Calu3 (cell line): ENCODE data around the gene OR13J1. TPM values are rescaled to one million over a fixed set of nuclear protein-coding genes. Genes with fewer than 3 reads are reported as not detected.

Source experiments
- BruUV-seq: library from RNA; stranded (reverse); fragments of 400-500 nt; replicated peaks from 2 replicates; lab custom pipeline; 2021; lab: Mats Ljungman, UMichigan
- CTCF ChIA-PET: fragments of 300-600 bp; sonication (Branson Sonifier 250); formaldehyde crosslinking; loops from one replicate; lab custom pipeline; 2022; ENCODE audit warnings: antibody characterized with exemption; lab: Charles Lee
- DNase-seq: peaks from one replicate; pipeline ENCODE4 v3.0.0; 2022
- H3K27ac Mint-ChIP-seq: one replicate; pipeline ENCODE4 v1.8.0; 2022; ENCODE audit warnings: mixed read lengths; ENCODE audit not compliant: unreplicated experiment
- H3K27me3 Mint-ChIP-seq: one replicate; pipeline ENCODE4 v1.8.0; 2022; ENCODE audit warnings: mixed read lengths; ENCODE audit not compliant: unreplicated experiment
- H3K36me3 Mint-ChIP-seq: one replicate; pipeline ENCODE4 v1.8.0; 2022; ENCODE audit warnings: mild to moderate bottlenecking, moderate library complexity, mixed read lengths; ENCODE audit not compliant: insufficient read depth, unreplicated experiment
- H3K4me1 Mint-ChIP-seq: one replicate; pipeline ENCODE4 v1.8.0; 2022; ENCODE audit warnings: mild to moderate bottlenecking, low read depth, mixed read lengths; ENCODE audit not compliant: unreplicated experiment
- H3K4me3 Mint-ChIP-seq: one replicate; pipeline ENCODE4 v1.8.0; 2022; ENCODE audit warnings: mild to moderate bottlenecking, low read depth, moderate library complexity, mixed read lengths; ENCODE audit not compliant: unreplicated experiment
- H3K9me3 Mint-ChIP-seq: one replicate; pipeline ENCODE4 v1.8.0; 2022; ENCODE audit warnings: low read depth, mixed read lengths; ENCODE audit not compliant: unreplicated experiment
- CTCF ChIP-seq: fragments of 200-600 bp; IDR thresholded peaks from one replicate; pipeline ENCODE4 v1.8.0; 2022; ENCODE audit warnings: antibody characterized with exemption; ENCODE audit not compliant: unreplicated experiment
- intact Hi-C: fragments of 100-400 bp; cut with micrococcal nuclease; formaldehyde crosslinking; loops from one replicate; pipeline ENCODE4 v1.10.0; 2022; ENCODE audit not compliant: unreplicated experiment
- total RNA-seq: library from RNA; stranded (reverse); gene quantifications from 2 replicates; pipeline ENCODE4 v1.2.3, GENCODE V29; 2022

OR13J1 gene
- total RNA-seq, 1 experiment from 2014 or later: not detected

DNA sequence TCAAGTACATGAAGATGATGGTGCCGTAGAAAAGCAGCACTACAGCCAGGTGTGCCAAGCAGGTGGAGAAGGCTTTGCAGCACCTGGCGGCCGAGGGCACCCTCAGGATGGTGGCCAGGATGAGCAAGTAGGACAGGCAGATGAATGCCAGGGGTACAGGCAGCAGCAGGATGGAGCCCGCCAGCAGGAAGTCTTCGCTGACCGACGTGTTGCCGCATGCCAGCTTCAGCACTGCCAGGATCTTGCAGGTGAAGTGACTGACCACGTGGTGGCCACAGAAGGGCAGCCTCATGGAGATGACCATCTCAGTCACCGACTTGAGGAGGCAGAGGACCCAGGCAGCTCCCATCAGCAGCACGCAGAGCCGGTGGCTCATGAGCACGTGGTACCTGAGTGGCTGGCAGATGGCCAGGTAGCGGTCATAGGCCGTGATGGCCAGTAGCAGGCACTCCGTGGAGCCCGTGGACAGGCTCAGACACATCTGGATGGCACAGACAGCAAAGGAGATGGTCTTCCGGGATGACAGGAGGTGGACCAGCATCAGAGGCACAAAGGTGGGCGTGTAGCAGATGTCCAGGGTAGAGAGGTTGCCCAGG is 482 bp downstream of the OR13J1 start:
- no TSS peak for BruUV-seq
- peaks cover under 1% of the 10 kb centered on the region for H3K27me3 Mint-ChIP-seq
- CTCF ChIA-PET: no interaction called here
- no peaks in the 10 kb centered on the region for H3K4me1 Mint-ChIP-seq
- no peak for TF ChIP-seq CTCF
- no peaks in the 10 kb centered on the region for H3K36me3 Mint-ChIP-seq
- no peak overlapping the region for H3K4me3 Mint-ChIP-seq
- intact Hi-C loops: no loop called here
- H3K9me3 Mint-ChIP-seq: no peaks in the 10 kb centered on the region
- DNase-seq: no peak
- no peak overlapping the region for H3K27ac Mint-ChIP-seq

DNA sequence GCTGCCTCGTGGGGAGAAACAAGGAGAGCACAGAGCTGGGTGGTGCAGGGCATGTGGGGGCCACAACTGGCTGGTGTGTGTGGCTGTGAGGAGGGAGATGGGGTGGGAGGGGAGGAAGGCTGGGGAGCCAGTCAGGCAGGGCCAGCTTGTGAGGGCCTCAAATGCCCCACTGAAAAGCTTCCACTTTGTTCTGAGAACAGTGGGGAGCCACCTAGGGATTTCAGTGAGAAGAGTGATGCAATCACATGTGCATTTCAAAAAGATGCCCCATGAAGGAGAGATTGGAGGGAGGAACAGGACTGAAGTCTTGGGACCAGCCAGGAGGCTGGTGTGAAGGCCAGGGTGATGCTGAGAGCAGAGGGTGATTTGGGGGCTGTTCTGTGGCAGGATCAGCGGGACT is 1.3 kb downstream of the OR13J1 start:
- no peaks in the 10 kb centered on the region for H3K4me1 Mint-ChIP-seq
- H3K9me3 Mint-ChIP-seq: no peaks in the 10 kb centered on the region
- no peaks in the 10 kb centered on the region for H3K36me3 Mint-ChIP-seq
- CTCF ChIA-PET: no interaction called here
- no peak for DNase-seq
- TF ChIP-seq CTCF: no peak
- peaks cover 7% of the 10 kb centered on the region for H3K27me3 Mint-ChIP-seq
- H3K27ac Mint-ChIP-seq: no peak overlapping the region
- H3K4me3 Mint-ChIP-seq: no peak overlapping the region
- intact Hi-C loops: no loop called here
- BruUV-seq: no TSS peak

DNA sequence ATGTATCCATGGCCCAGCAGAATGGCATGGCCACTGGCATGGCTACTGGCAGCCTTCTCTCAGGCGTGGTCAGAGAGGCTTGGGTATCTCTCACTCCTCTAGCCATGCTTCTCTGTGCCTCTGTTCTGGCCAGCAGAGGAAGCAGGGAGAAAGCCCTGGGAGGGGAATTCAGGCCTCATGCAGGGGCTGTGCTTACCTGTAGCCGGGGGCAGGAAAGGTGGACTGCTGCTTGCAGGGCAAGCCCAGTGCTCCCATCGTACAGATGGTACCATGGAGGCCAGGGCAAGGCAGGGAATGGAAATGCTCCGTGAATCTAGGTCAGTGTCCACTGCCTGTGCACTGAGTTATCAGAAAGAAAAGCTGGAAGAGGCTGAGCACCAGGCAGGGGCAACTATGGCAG is 2.7 kb downstream of the OR13J1 start:
- H3K36me3 Mint-ChIP-seq: peaks cover 3% of the 10 kb centered on the region
- TF ChIP-seq CTCF: no peak
- no TSS peak for BruUV-seq
- CTCF ChIA-PET: no interaction called here
- H3K4me3 Mint-ChIP-seq: no peak overlapping the region
- H3K4me1 Mint-ChIP-seq: no peaks in the 10 kb centered on the region
- intact Hi-C loops: no loop called here
- H3K9me3 Mint-ChIP-seq: no peaks in the 10 kb centered on the region
- H3K27me3 Mint-ChIP-seq: peaks cover 16% of the 10 kb centered on the region
- no peak for DNase-seq
- H3K27ac Mint-ChIP-seq: no peak overlapping the region

DNA sequence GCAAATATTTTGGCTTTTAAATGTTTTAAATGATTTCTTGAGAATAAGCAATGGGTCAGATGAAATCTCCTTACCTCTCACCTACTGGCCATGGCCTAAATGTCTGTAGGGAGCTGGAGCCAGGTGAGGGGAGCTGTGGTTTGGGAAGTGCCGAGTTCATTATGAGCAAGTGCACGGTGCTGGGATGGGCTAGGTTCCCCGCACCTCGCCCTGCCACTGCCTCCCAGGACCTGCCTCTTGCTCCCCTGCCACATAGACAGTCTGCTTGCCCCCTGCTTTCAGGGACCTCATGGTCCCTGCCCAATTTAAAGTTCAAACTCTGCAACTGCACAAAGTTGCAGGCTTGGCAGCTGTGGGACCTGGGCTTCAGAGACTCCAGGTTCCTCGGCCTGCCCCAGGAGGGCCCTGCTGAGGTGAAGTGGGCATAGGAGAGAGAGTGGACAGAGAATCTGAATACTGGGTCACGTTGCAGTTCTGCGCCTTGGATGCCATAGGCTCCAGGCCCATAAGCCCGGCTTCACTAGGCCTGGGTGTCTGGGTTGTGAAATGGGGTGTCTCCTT is 5.4 kb downstream of the OR13J1 start:
- no peak overlapping the region for H3K4me3 Mint-ChIP-seq
- CTCF ChIA-PET: no interaction called here
- no peak for TF ChIP-seq CTCF
- H3K36me3 Mint-ChIP-seq: peaks cover 4% of the 10 kb centered on the region
- no peaks in the 10 kb centered on the region for H3K9me3 Mint-ChIP-seq
- no peak overlapping the region for H3K27ac Mint-ChIP-seq
- no peak for DNase-seq
- intact Hi-C loops: no loop called here
- no peaks in the 10 kb centered on the region for H3K4me1 Mint-ChIP-seq
- no TSS peak for BruUV-seq
- peaks cover 43% of the 10 kb centered on the region for H3K27me3 Mint-ChIP-seq
